Glomerular visceral epithelial cell (primary cell): ENCODE results near the gene KRT81.
"Not testable (repeated sequence)": the region's sequence is repeated elsewhere in the genome, so short reads cannot be mapped to it uniquely, and the experiment has no call there.

Source experiments
- DNase-seq: peaks from one replicate; pipeline ENCODE4 v3.0.0-alpha.2; 2016; ENCODE audit errors: extremely low spot score

Gene KRT81

GRCh38 chr12:52253391-52254179 is 37.7 kb downstream of the KRT81 start:
- no peak for DNase-seq

- DNase-seq = peak; percentile 66
These were observed 38.5 kb downstream of the KRT81 start for GRCh38 chr12:52252728-52253343.

GRCh38 chr12:52252175-52252615 is 39.1 kb downstream of the KRT81 start:
- not testable (repeated sequence) for DNase-seq

- no peak for DNase-seq
These were observed 39.8 kb downstream of the KRT81 start for GRCh38 chr12:52251367-52252051.

GRCh38 chr12:52250048-52250990 is 41.0 kb downstream of the KRT81 start:
- DNase-seq = no peak

GRCh38 chr12:52249511-52250047 is 41.8 kb downstream of the KRT81 start:
- no peak for DNase-seq

- no peak for DNase-seq
These were observed 42.5 kb downstream of the KRT81 start for GRCh38 chr12:52248541-52249461.

- DNase-seq = no peak
These were observed 43.5 kb downstream of the KRT81 start for GRCh38 chr12:52247622-52248540.

GRCh38 chr12:52246720-52247621 is 44.4 kb downstream of the KRT81 start:
- no peak for DNase-seq

GRCh38 chr12:52245962-52246569 is 45.3 kb downstream of the KRT81 start:
- no peak for DNase-seq

- DNase-seq = no peak
These were observed 45.9 kb downstream of the KRT81 start for GRCh38 chr12:52245259-52245961.

- no peak for DNase-seq
These were observed 46.7 kb downstream of the KRT81 start for GRCh38 chr12:52244615-52244994.

GRCh38 chr12:52243856-52244614 is 47.3 kb downstream of the KRT81 start:
- DNase-seq = peak; percentile 97

GRCh38 chr12:52243259-52243855 is 48.0 kb downstream of the KRT81 start:
- peak; percentile 86 for DNase-seq

- DNase-seq = no peak
These were observed 48.7 kb downstream of the KRT81 start for GRCh38 chr12:52242442-52243258.
